Coronary artery (tissue), 2 donors: ENCODE results near the gene OTOG.

ENCODE experiments used
- DNase-seq: peaks from one replicate; pipeline ENCODE4 v3.0.0-alpha.2; 2017; ENCODE audit warnings: low spot score
- H3K27ac ChIP-seq, 2 donors: fragments of 200-600 bp; sonication (generic); one replicate each; pipeline ENCODE4 v1.5.1; 2016 to 2019
- H3K4me3 ChIP-seq: fragments of 200-600 bp; sonication (generic); 2 replicates; pipeline ENCODE4 v1.5.1; 2016; ENCODE audit warnings: mild to moderate bottlenecking, moderate library complexity
- CTCF ChIP-seq: fragments of 200-600 bp; sonication (generic); IDR thresholded peaks from one replicate; pipeline ENCODE4 v1.5.1; 2019; ENCODE audit warnings: antibody characterized with exemption

OTOG gene

GRCh38 chr11:17531636-17532113, 15.4 kb upstream of the OTOG start:
- no peak overlapping the region for H3K27ac ChIP-seq
- TF ChIP-seq CTCF, result no peak
- DNase-seq, result no peak
- no peak overlapping the region for H3K4me3 ChIP-seq

GRCh38 chr11:17532784-17533183, 14.3 kb upstream of the OTOG start:
- no peak for DNase-seq
- no peak for TF ChIP-seq CTCF
- H3K27ac ChIP-seq, result no peak overlapping the region
- no peak overlapping the region for H3K4me3 ChIP-seq

DNA sequence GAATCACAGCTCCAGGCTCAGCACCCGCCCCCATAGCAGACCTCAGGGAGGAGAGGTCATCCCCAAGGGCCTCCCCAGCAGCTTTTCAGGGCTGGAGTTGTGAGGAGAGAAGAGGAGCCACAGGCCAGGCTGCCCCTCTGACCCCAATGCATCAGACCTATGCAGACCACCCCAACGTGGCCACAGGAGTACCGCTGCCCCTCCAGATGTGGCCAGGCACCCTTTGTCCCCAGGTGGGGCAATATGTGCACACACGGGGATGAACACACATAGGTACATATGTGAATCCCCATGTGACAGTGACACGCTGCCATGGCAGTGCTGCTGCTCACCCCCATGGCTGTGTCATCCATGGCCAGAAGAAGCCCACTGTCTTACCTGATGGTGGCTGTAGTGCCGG, 13.7 kb upstream of the OTOG start:
- TF ChIP-seq CTCF, result no peak

GRCh38 chr11:17533778-17534415, 13.2 kb upstream of the OTOG start:
- TF ChIP-seq CTCF, result no peak
- no peak overlapping the region for H3K4me3 ChIP-seq
- DNase-seq, result no peak
- H3K27ac ChIP-seq, result no peak overlapping the region

More for the DNA sequence above, 13.7 kb upstream of the OTOG start:
- DNase-seq, result no peak
- H3K27ac ChIP-seq, result no peak overlapping the region
- H3K4me3 ChIP-seq, result no peak overlapping the region

- no peak for TF ChIP-seq CTCF
- Histone ChIP-seq H3K4me3 (no peak overlapping the region), H3K27ac (no peak overlapping the region)
- no peak for DNase-seq
Measured at GRCh38 chr11:17535488-17535887, 11.6 kb upstream of the OTOG start.

GRCh38 chr11:17537261-17537660, 9.8 kb upstream of the OTOG start:
- TF ChIP-seq CTCF, result no peak
- Histone ChIP-seq H3K27ac (no peak overlapping the region), H3K4me3 (no peak overlapping the region)
- no peak for DNase-seq

DNA sequence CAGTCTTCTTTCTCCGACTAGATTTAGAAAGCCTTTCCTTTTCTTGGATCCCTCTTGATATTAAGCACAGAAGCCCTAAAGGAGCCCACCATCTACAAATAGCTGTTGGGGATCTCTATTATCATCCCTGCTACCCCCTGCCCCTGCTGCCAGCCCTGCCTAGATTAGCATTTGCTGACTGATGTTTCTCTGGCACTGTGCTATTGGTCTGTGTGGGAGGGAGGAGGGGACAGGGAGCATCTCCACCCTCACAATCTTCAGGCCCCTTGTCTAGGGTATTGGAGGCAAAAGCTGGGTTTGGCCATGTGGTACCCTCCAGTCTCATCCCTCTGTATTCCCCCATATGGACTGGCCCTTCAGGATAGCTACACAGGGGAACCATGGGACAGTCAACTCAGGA, 9.0 kb upstream of the OTOG start:
- no peak for TF ChIP-seq CTCF
- Histone ChIP-seq H3K27ac (no peak overlapping the region), H3K4me3 (no peak overlapping the region)
- DNase-seq, result no peak
